ENCODE measurements around the gene DUSP3. TPM values are rescaled to one million over a fixed set of nuclear protein-coding genes. Genes with fewer than 3 reads are reported as not detected.

The DUSP3 gene
- polyA plus RNA-seq, 3 donors = 55.7 to 63.6 (median 57.0) TPM

DNA sequence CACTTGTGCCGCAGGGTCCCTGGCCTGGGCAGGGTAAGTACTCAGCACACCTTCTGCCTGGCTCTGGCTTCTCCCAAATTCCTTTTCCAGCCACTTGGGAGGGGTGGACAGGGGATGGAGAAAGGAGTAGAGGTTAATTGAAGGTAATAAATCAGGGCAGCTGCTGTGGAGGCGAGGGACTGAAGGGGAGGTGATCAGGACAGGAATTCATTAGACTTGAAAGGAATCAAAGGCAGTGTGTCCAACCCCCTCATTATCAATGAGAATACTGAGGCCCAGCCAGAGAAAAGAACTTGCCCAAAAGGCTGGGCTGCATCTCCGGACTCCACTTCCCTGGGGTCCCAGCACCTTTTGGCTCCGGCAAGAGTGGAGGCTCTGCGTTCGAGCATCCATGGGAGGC lies 22.6 kb downstream of the DUSP3 start:
- no peak for DNase-seq (ENCODE audit: extremely low read depth in 1 of 11, low read depth in 9 of 11, low spot score in 4 of 11)

DNA sequence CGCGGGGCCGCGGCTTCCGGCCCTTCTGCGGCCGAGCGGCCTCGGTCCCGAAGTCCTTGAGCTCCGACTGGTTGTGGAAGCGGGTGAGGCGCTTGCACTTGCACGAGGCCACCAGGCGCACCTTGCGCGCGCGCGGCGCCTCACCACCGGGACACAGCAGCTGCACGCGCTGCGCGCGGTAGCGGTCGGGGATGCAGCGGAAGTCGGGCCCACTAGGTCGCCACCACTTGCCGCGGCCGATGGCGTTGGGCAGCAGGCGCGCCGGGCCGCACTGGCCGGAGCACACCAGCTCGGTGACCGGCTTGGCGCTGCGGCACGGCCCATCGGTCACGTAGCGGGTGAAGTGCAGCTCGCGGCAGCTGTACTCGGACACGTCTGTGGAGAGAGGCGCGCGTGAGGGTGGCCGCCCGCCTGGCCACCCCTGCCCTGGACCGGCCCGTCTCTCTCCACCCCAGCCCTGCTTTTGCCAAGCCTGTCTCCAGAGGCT lies 23.3 kb downstream of the DUSP3 start:
- DNase-seq (ENCODE audit: extremely low read depth in 1 of 11, low read depth in 9 of 11, low spot score in 4 of 11) = peak in 7 of 11 donors; percentile 33 to 58 (median 45)

DNA sequence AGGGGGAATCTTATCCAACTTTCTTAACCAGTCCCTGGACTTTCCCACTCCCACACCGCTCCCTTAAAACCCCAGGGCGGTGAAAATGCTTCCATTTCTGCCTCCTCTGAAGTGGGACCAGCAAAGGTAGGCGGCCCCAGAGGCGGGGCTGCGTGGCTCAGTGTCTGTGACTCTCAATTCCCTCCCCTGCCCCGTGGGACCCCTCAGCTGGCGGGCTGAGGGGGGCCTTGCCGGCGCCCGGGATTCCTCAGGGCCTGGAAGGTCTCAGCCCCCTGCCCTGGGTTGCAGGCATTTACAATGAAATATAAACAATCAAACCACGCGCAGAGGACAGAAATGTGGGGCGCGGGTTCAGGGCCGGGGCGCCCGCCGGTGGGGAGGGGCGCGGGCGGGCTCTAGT lies 23.8 kb downstream of the DUSP3 start:
- DNase-seq (ENCODE audit: extremely low read depth in 1 of 11, low read depth in 9 of 11, low spot score in 4 of 11) = no peak

DNA sequence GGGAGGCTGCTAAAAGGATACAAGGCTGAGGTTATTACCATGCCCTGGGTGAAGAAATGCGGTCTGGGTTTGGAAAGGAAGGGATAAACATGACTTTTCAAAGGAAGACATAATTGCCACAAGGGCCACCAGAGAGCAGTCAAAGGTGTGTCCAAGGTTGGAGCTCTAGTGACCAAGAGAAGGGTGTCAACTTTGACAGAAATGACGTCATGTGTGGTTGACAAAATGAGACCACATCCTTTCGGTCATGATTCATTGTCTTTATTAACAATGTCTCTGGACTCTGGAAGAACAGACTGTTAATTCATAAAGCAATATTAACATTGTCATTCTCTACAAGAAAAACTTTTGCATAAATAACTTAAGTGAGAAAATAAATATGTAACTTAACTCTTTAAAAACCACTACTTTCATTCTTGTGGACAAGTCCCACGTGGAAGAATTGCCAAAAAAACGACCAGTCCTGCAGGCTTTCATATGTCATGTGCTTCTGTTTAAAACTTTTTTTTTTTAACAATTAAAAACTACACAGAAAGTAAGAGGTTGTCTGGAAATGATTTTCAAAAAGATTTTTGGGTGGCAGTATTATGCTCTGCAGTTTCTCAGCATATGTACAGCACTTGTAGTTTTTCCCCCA lies 25.2 kb downstream of the DUSP3 start:
- no peak for DNase-seq (ENCODE audit: extremely low read depth in 1 of 11, low read depth in 9 of 11, low spot score in 4 of 11)

DNA sequence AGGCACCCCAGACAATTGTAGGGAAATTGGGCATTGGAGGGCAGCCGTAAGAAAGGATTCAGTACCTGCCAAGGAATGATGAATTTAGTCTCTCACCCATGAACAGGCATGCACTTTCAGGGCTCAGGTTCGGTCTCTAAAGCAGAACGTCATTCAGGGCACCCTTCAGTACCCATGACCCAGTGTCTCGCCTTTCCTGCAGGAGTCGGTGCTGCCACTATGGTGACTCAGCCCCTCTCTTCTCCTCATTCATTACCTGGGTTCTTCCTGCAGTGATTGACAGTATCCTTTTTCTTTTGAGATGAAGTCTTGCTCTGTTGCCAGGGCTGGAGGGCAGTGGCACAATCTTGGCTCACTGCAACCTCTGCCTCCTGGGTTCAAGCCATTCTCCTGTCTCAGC lies 28.6 kb downstream of the DUSP3 start:
- DNase-seq (ENCODE audit: extremely low read depth in 1 of 11, low read depth in 9 of 11, low spot score in 4 of 11) = no peak

DNA sequence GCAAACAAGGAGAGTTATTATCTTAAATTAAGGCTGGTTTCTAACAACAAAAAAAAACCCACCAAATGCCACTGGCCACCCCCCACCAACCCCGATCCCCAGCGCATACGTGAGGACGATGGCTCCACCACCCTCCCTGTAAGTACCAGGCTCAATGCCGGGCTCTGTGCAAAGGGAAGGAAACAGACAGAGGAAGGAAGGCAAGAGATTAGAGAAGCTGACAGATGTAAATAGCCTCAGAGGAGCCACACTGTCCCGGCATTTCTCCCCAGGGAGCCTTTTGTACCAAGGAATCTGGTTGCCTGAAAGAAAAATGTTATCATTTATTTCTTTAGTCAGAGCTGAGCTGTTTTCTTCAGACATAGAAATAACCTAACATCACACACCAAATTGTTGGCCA lies 33.2 kb downstream of the DUSP3 start:
- DNase-seq (ENCODE audit: extremely low read depth in 1 of 11, low read depth in 9 of 11, low spot score in 4 of 11) = no peak

DNA sequence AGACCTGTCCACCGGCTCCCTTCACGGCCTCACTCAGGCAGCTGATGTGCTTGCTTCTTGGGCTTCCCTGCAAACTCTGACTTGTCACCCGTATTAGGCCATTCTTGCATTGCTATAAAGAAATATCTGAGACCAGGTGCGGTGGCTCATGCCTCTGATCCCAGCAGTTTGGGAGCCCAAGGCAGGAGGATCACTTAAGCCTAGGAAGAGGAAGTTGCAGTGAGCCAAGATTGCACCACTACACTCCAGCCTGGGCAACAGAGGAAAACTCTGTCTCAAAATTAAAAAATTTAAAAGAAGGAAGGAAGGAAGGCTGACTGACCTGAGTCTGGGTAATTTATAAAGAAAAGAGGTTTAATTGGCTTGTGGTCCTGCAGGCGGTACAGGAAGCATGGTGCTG lies 37.1 kb downstream of the DUSP3 start:
- DNase-seq (ENCODE audit: extremely low read depth in 1 of 11, low read depth in 9 of 11, low spot score in 4 of 11) = no peak

DNA sequence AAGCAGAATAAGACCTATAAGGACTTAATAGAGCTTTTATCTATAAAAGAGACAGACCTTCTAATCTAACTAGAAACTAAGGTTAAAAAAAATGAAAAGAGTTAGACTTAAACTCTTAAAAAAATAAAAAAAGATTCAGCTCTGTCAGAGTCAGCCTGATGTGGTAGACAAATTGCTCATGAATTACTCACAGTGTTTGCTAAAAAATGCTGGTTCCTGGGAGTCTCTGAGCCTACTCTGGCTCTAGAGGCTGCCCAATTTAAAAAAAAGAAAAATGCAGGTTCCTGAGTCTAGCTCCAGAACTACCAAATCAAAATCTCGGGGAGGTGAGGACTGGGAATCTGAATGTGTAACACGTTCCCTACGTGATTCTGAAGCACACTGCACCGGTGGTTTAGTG lies 38.2 kb downstream of the DUSP3 start:
- no peak for DNase-seq (ENCODE audit: extremely low read depth in 1 of 11, low read depth in 9 of 11, low spot score in 4 of 11)

DNA sequence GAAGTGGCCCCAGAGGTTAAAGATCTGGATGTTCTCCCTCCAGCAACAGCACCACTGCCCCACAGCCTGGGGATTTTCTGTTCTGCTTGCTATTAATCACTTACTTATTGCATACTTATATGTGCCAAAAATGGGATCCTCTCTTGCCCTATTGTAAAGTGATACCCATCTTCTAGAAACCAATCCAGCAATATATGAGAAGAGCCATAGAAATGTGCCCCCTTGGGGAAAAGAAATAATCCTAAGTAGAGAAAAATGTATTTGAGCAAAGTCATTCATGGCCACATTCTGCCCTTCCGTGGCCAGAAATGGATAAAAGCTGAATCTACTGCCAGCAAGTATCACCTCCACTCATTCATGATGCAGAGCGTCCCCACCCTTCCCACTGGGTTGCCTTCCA lies 41.1 kb downstream of the DUSP3 start:
- no peak for DNase-seq (ENCODE audit: extremely low read depth in 1 of 11, low read depth in 9 of 11, low spot score in 4 of 11)

DNA sequence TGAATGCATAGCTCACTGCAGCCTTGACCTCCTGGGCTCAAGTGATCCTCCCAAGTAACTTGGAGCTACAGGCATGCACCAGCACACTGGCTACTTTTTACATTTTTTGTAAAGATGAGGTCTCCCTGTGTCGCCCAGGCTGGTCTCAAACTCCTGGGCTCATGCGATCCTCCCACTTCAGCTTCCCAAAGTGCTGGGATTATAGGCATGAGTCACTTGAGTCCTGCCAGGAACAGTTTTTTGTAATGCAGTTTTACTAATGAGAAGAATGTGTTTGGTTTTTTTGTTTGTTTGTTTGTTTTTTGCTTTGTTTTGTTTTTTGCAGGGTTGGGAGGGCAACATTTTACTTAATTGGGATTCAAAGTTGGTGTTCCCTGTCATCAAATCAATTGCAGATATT lies 42.4 kb downstream of the DUSP3 start:
- no peak for DNase-seq (ENCODE audit: extremely low read depth in 1 of 11, low read depth in 9 of 11, low spot score in 4 of 11)

DNA sequence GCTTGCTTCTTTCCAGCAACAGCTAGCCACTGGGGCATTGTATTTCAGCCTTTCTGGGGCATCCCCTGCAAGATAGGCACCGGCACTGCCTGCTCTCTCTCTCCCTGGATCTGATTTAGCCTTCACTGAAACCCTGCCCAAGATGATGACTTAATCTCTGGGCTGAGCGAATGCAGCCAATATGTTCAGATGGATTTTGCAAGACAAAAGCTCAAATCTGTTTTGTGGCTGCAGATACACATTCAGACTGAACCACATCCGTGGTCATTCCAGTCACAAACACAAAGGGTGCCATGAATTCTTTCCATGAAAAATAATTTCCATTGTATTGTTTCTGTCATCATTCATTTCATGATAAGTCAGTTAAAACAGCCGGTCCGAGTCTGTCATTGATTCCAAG lies 44.4 kb downstream of the DUSP3 start:
- no peak for DNase-seq (ENCODE audit: extremely low read depth in 1 of 11, low read depth in 9 of 11, low spot score in 4 of 11)

DNA sequence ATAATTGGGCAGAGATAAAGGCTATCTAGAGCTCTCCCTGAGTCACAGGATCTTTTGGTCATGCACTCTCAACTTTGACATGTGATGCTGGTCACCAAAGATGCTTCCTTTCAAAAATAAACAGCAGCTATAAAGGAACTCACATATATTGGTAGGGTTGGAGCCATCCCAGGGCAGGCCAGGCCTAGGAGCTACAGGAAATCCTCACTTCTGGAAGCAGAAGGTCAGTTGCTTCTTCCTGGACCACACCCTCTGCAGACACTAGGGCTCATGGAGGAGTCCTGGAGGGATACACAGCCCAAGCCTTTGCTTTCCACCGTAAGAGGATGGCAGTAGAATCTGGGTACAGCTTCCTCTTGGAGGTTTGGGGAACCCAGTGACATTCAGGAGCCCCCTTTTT lies 44.8 kb downstream of the DUSP3 start:
- DNase-seq (ENCODE audit: extremely low read depth in 1 of 11, low read depth in 9 of 11, low spot score in 4 of 11) = no peak

DNA sequence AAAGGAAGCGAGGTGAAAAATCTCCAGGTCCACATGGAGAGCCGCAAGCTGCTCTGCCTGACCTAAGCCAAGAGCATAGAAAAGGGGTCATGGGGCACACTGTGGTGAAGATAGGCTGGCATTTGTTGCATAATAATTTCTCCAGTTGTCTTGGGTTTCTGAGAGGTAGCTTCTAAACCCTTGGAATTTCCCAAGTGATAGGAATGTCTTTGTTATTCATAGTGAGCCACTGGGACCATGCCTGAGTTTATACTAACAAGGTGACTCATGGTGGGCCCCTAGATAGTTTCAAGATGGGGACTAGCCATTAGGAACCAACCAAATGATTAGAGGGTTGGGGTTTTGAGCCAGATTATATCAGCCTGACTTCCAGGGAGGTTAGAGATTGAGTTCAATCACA lies 45.8 kb downstream of the DUSP3 start:
- no peak for DNase-seq (ENCODE audit: extremely low read depth in 1 of 11, low read depth in 9 of 11, low spot score in 4 of 11)

DNA sequence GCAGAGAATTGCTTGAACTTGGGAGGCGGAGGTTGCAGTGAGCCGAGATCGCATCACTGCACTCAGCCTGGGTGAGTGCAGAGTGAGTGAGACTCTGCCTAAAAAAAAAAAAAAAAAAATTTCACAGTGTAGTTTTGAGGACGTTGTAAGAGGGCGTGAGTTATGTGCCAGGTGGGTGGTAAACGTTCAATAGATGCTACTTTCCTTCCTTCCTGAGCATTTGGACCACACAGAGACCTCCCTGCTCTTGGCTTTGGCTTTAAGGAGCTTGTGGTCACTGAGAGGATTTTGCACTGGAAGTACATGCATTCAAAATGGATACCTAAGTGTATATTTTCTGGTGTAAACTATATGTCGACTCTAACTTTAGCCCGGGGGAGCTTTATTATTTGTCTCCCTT lies 50.7 kb downstream of the DUSP3 start:
- DNase-seq (ENCODE audit: extremely low read depth in 1 of 11, low read depth in 9 of 11, low spot score in 4 of 11) = no peak

DNA sequence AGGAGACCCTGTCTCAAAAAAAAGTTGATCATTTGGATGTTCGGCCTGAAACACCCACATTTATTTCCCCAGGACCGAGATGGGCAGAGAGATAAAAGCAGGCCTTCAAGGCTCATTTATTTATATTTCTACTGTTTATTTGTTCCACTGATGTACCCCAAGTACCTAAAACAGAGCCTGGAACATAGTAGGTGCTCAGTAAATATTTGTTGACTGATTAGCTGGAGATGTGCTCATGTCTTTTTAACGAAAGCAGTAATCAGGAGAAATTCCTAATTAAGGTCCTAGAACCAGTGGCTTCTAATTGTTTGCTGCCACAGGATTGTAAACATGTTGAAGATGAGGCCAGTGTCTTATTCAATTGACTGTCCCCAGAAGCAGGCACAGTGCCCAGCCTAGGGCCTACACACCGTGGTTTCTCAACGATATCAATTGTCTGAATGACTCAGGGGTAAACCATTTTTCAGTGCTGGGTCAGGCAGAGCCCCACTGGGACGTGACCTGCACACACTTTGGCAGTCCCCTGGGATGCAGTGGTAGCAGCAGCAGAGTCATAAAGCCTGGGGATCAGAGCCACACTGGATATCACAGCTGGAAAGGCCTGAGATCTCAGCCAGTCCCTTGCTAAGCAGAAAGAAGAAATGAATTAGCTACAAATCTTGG lies 54.9 kb downstream of the DUSP3 start:
- DNase-seq (ENCODE audit: extremely low read depth in 1 of 11, low read depth in 9 of 11, low spot score in 4 of 11) = no peak

DNA sequence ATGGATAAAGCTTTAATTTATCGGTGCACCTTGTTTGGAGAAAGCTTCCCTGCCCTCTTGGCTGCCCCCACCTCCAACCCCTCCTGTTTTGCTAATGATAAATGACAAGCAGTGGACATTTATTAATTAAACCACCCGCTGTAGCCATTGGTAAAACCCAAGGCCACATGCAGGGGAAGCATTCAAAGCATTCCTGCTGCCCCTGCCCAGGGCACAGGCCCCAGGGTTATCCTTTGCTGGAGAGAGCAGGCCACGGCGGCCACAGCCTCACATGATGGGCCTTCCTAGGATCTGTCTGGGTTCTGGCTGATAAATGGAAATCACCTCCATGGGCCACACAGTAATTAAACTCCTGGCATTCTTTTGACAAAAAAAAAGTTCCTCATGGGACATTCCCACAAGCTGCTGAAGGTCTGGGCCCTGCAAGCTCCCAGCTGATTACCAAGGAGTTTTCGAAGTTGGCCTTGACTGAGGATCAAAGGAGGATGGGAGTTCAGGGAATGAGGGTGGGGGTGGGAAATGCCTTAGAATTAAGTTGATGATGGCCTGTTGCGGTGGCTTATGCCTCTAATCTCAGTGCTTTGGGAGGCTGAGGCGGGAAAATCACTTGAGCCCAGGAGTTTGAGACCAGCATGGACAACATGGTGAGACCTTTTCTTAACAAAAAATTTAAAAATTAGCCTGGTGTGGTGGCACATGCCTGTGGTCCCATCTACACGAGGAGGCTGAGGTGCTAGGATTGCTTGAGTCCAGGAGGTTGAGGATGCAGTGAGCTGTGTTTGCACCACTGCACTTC lies 55.7 kb downstream of the DUSP3 start:
- DNase-seq (ENCODE audit: extremely low read depth in 1 of 11, low read depth in 9 of 11, low spot score in 4 of 11) = no peak

DNA sequence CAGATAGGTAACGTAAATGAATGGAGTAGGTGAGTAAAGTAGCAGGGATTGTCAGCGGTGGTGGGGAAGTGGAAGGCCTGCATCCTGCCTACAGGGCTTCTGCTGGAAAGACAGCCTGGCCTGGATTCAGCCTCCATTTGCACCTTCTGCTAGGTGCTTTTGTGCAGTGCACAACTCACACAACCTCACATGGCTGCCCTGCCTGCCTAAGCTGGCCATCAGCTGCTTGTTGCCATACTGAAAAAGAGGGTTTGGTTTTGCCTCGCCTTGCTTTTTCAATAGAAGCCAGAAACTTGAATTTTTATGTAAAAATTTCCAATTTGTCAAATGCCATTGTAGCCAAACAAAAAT lies 56.5 kb downstream of the DUSP3 start:
- DNase-seq (ENCODE audit: extremely low read depth in 1 of 11, low read depth in 9 of 11, low spot score in 4 of 11) = no peak

DNA sequence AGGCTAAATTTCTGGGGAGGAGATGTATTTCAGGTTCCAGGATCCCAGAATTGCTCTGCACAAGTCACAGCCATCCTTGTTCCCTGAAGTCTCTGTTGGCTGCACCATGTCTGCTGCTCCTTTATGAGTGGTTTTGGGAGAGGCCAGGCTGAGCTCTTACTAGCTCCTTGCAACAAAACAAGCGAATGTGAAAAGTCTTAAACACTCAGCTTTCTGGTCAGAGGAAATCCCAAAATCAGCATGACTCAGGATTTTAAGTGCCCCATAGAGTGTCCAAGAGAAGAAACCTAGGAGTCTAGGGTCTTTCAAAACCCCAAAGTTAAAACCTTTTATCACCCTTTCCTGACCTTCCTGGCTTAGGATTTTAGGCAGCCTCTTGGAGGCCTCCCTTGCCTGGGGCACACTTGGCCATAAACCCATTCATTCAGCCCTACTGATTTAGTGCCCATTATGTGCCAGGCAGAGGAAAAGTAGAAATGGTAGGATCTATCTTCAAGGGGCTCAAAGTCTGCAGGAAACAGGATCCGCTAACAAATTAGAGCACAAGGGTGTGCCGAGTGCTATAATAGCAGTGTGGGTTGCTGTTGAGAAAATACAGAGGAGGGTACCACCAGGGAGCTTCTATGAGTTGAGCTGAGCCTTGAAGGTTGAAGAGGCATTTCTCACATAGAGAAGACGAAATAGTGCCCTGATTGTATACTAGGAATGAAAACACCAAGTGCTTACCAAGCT lies 57.1 kb downstream of the DUSP3 start:
- no peak for DNase-seq (ENCODE audit: extremely low read depth in 1 of 11, low read depth in 9 of 11, low spot score in 4 of 11)

DNA sequence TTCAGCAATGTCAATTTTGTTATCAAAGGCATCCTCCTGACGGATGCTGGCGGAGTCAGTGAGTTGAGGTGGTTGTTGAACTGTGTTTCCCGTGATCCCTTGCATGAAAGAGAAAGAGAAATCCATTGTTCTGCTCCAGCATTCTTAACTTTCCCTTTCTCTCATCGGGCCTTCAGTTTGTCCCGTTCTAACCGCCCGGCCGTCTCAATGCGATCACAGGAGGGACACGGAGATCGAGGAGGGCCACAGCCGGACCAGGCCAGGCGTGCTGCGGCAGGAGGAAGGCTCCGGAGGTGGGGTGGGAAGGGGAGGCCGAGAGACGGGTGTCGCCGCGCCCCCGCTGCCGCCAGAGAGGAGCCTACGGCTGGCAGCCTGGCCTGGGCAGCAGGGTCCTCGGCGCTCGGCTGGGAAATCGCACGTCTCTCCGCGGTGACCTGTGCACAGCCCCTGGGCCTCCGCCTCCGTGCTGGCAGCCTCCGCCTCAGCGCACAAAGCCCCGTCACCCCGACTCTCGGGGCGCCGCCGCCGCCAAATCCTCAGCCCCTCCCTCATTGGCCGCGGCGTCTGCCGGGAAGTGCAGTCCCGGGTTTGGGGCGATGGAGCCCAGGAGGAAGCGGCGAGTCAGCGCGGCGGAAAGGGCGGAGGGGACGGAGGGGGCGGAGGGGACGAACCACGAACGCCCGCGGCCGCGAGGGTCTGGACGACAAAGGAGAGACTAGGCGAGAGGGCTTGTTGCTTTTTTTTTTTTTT lies 58.3 kb downstream of the DUSP3 start:
- DNase-seq (ENCODE audit: extremely low read depth in 1 of 11, low read depth in 9 of 11, low spot score in 4 of 11) = peak in 10 of 11 donors; percentile 29 to 71 (median 65)

Data from renal cortex interstitium (tissue), 11 donors.